T-helper 17 cell (primary cell): ENCODE results near the gene PIGZ. TPM values are rescaled to one million over a fixed set of nuclear protein-coding genes. Genes with fewer than 3 reads are reported as not detected.

Source experiments
- ATAC-seq: fragments of 150-1000 bp; cut with Tn5 transposase; 2 replicates; pipeline ENCODE4 v1.10.0; 2021; ENCODE audit warnings: mild to moderate bottlenecking, moderate library complexity
- DNase-seq, 3 donors: peaks; one replicate each; pipeline versions ENCODE4 v3.0.0 to v3.0.0-alpha.2; 2020 to 2021
- H3K9me3 ChIP-seq: one replicate; pipeline ENCODE4 v1.7.0; 2013; ENCODE audit warnings: low read length, mild to moderate bottlenecking; ENCODE audit not compliant: control insufficient read depth, poor library complexity, severe bottlenecking
- H3K27ac Mint-ChIP-seq: one replicate; pipeline ENCODE4 v1.8.0; 2022; ENCODE audit warnings: mild to moderate bottlenecking, moderate library complexity, mixed read lengths
- H3K27me3 Mint-ChIP-seq: one replicate; pipeline ENCODE4 v1.8.0; 2022; ENCODE audit warnings: mixed read lengths
- H3K36me3 Mint-ChIP-seq: one replicate; pipeline ENCODE4 v1.8.0; 2022; ENCODE audit warnings: low read depth, mixed read lengths
- H3K4me1 Mint-ChIP-seq: one replicate; pipeline ENCODE4 v1.8.0; 2022; ENCODE audit warnings: mild to moderate bottlenecking, mixed read lengths
- H3K4me3 Mint-ChIP-seq: one replicate; pipeline ENCODE4 v1.8.0; 2022; ENCODE audit warnings: mild to moderate bottlenecking, moderate library complexity, mixed read lengths
- total RNA-seq, 4 donors: library from RNA in 2 of 4; stranded (reverse) in 2 of 4; gene quantifications; one replicate each; pipeline ENCODE4 v1.2.3 and lab custom pipeline; 2022 to 2026

Gene PIGZ
- total RNA-seq, 2 donors from 2014 or later: 0.89 to 1.5 TPM

- no peaks in the 10 kb centered on the region for H3K9me3 ChIP-seq
- Mint-ChIP-seq H3K27ac (no peak overlapping the region), H3K4me3 (no peak overlapping the region), H3K36me3 (peaks cover 6% of the 10 kb centered on the region), H3K27me3 (peaks cover 43% of the 10 kb centered on the region), H3K4me1 (no peaks in the 10 kb centered on the region)
- DNase-seq (no peak), ATAC-seq (no peak)
Observed at GRCh38 chr3:196985298-196985697, 16.7 kb upstream of the PIGZ start.

- Mint-ChIP-seq H3K27ac (no peak overlapping the region), H3K27me3 (peaks cover 52% of the 10 kb centered on the region), H3K4me1 (peaks cover 4% of the 10 kb centered on the region), H3K36me3 (peaks cover 6% of the 10 kb centered on the region), H3K4me3 (no peak overlapping the region)
- no peaks in the 10 kb centered on the region for H3K9me3 ChIP-seq
- no peak for ATAC-seq
- no peak for DNase-seq
Observed at GRCh38 chr3:196983186-196983585, 14.6 kb upstream of the PIGZ start.

- ATAC-seq (no peak), DNase-seq (no peak)
- H3K27ac Mint-ChIP-seq: no peak overlapping the region
- H3K9me3 ChIP-seq: no peaks in the 10 kb centered on the region
- H3K27me3 Mint-ChIP-seq: peaks cover 47% of the 10 kb centered on the region
- H3K4me3 Mint-ChIP-seq: no peak overlapping the region
- peaks cover 4% of the 10 kb centered on the region for H3K4me1 Mint-ChIP-seq
- peaks cover 6% of the 10 kb centered on the region for H3K36me3 Mint-ChIP-seq
Observed at GRCh38 chr3:196981657-196982056, 13.0 kb upstream of the PIGZ start.

DNA sequence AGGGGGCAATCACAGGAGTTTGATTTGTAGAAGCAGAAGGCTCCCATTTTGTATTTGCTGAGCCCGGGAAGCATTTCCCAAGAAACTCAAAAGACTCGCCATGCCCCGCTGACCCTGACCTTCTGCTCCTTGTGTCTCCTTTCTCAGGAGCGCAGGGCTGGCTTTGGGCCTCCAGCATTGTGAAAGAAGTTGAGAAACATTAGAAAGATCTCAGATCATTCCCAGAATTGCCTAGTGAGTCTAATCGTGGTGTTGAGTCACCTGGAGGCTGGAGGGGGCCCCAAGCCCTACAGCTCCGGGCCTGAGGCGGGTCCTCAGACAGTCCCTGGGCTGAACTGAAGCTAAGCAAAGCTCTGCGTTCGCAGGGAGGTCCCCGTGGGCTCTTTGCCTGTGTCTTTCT is 10.9 kb upstream of the PIGZ start:
- Mint-ChIP-seq H3K4me3 (no peak overlapping the region), H3K4me1 (peaks cover 4% of the 10 kb centered on the region), H3K27ac (no peak overlapping the region), H3K27me3 (peaks cover 44% of the 10 kb centered on the region), H3K36me3 (peaks cover 5% of the 10 kb centered on the region)
- no peaks in the 10 kb centered on the region for H3K9me3 ChIP-seq
- ATAC-seq (no peak), DNase-seq (no peak)

- no peak for DNase-seq
- Mint-ChIP-seq H3K27ac (no peak overlapping the region), H3K27me3 (peaks cover 43% of the 10 kb centered on the region), H3K4me3 (no peak overlapping the region), H3K4me1 (peaks cover 4% of the 10 kb centered on the region), H3K36me3 (peaks cover 3% of the 10 kb centered on the region)
- no peak for ATAC-seq
- no peaks in the 10 kb centered on the region for H3K9me3 ChIP-seq
Observed at GRCh38 chr3:196976941-196977340, 8.3 kb upstream of the PIGZ start.

- H3K4me1 Mint-ChIP-seq: peaks cover 4% of the 10 kb centered on the region
- H3K4me3 Mint-ChIP-seq: no peak overlapping the region
- no peak for ATAC-seq
- H3K36me3 Mint-ChIP-seq: no peaks in the 10 kb centered on the region
- no peak for DNase-seq
- H3K27me3 Mint-ChIP-seq: peaks cover 29% of the 10 kb centered on the region
- H3K27ac Mint-ChIP-seq: no peak overlapping the region
- H3K9me3 ChIP-seq: no peaks in the 10 kb centered on the region
Observed at GRCh38 chr3:196975349-196975748, 6.7 kb upstream of the PIGZ start.

DNA sequence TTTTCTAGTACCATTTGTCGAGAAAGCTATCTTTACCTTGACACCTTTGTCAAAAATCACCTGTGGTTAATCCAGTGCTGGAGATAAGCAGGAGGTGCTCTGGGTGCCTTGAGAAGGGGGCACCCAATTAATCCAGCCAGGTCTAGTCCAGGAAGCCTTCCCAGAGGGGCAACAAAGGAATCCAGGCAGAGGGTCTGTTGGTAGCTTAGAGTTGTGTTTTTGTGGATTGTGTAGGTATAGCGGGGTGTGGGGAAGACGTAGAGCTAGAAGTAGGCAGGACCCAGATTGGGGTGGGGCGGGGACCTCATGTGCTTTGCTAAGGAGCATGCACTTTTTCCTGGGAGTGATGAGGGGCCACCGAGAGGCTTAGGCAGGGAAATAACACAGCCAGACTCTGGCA is 6.0 kb upstream of the PIGZ start:
- Mint-ChIP-seq H3K27me3 (peaks cover 25% of the 10 kb centered on the region), H3K4me3 (no peak overlapping the region), H3K36me3 (no peaks in the 10 kb centered on the region), H3K4me1 (peaks cover 4% of the 10 kb centered on the region), H3K27ac (peak overlapping the region; percentile 62)
- H3K9me3 ChIP-seq: no peaks in the 10 kb centered on the region
- ATAC-seq (no peak), DNase-seq (no peak)

DNA sequence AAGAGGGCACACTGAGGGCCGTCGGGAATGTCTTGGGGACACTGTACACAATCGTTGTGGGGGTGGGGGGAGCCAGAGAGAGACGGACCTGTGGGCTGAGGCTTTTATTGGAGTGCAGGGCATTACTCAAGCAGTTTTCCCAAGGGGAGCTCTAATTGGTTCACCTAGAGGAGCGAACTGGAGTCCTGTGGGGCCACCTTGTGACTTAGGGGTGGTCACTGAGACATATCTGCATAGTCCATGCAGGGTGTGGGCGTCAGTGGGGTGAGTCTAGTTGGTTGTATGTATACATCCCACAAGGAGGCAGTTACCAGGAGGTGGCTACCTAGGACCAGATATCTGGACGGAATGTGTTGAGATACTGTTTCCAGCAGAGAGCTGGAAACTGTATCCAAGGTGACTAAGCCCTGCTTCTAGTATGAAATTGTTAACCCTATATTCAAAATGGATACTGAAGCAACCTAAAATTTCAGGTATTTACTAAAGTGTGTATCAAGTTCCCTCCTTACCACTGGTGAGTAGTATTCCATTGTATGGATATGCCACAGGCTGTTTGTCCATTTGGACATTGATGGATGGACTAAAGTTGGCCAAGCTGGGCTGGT is 2.6 kb upstream of the PIGZ start:
- DNase-seq (no peak), ATAC-seq (no peak)
- Mint-ChIP-seq H3K27ac (peak overlapping the region; percentile 74), H3K4me1 (peaks cover 4% of the 10 kb centered on the region), H3K36me3 (no peaks in the 10 kb centered on the region), H3K27me3 (peaks cover 9% of the 10 kb centered on the region), H3K4me3 (peak overlapping the region; percentile 83)
- no peaks in the 10 kb centered on the region for H3K9me3 ChIP-seq

DNA sequence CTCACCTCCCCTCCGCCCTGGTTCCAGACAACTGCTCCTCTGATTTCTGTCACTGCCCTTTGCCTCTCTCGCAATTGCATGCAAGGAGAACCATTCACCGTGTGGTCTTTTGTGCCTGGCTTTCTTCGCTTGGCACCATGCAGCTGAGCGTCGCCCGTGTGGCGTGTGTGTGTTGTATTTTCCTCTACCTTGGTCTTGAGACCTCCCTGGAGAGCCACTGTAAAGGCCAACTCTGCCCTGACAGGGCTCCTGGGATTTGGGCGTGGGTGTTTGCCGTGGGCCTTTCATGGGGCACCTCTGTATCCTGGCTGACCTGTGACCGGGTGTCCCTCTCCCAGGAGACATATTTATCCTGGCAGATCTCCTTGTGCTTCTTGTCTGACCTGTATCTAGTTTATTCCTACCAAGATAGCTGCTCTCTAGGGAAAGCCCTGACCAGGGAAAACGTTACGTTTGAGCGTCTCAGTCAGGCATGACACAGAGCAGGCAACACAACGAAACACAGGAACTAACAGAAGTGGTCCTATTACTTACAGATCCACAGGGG is 2.0 kb upstream of the PIGZ start:
- peaks cover 4% of the 10 kb centered on the region for H3K4me1 Mint-ChIP-seq
- ATAC-seq (no peak), DNase-seq (no peak)
- no peaks in the 10 kb centered on the region for H3K9me3 ChIP-seq
- peak overlapping the region; percentile 83 for H3K4me3 Mint-ChIP-seq
- H3K27ac Mint-ChIP-seq: peak overlapping the region; percentile 74
- H3K27me3 Mint-ChIP-seq: peaks cover 9% of the 10 kb centered on the region
- no peaks in the 10 kb centered on the region for H3K36me3 Mint-ChIP-seq

DNA sequence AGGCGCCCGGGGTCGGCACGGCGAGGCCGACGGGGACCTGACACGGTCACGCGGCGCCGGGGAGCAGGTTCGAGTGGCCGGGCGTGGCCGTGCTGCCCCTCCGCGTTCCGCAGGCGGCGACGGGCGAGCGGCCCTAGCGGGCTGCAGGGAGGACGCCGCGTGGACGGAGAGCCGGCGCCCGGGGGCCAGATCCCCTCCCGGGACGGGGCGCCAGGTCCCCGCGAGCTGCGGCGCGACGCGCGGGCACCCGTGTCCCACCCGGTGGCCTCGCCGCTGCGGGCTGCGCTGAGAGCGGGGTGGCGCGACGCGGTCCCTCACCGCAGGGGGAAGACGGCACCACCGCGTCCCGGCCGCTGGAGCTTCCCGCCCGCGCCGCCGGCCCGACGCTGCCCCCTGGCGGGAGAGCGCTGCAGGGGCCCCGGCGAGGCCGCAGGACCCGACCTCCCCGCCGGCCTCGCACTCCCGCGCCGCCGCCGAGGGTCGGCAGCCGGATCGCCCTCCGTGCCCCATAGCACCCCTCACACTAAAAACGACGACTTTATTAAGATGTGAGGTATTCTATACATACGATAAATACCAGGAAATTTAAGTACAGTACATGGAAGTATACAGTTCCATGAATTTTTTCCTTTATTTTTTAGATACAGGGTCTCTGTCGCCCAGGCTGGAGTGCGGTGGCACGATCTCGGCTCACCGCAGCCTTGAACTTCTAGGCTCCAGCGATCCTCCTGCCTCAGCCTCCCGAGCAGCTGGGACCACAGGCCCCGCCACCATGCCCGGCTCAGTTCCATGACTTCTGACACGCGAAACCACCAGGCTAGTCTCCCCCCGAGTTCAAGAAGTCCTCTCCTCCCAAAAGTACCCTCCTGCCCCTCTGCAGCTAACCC is 1.3 kb upstream of the PIGZ start:
- DNase-seq: peak; percentile 63 to 72 (median 63)
- H3K36me3 Mint-ChIP-seq: no peaks in the 10 kb centered on the region
- peak overlapping the region; percentile 83 for H3K4me3 Mint-ChIP-seq
- peaks cover 5% of the 10 kb centered on the region for H3K27me3 Mint-ChIP-seq
- ATAC-seq: peak; percentile 81
- H3K9me3 ChIP-seq: no peaks in the 10 kb centered on the region
- H3K27ac Mint-ChIP-seq: peak overlapping the region; percentile 74
- H3K4me1 Mint-ChIP-seq: peaks cover 4% of the 10 kb centered on the region

DNA sequence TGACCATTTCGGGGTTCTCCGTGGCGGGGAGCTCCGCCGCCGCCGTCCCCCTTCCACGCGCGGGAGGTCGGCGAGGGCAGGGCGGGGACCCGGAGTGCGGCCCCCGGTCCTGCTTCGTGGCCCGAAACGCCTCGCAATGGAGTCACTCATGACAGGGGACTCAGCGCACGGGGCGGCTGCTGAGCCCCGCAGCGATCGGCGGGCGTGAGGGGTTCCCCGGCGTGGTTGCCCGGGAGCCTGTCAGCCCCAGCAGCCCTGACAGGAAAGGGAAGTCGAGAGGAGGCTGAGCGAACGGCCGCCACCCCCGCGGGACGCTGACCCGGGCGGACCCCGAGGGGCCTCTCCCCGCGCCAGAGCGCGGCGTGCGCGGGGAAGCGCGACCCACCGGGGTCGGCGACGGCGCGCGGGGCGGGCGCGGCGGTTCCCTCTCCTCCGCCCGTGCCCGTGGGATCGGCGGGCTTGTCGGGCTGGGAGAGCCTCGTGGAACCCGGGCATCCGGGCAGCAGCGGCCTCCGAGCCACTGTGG is 564 bp upstream of the PIGZ start:
- no peaks in the 10 kb centered on the region for H3K9me3 ChIP-seq
- Mint-ChIP-seq H3K36me3 (no peaks in the 10 kb centered on the region), H3K27me3 (no peaks in the 10 kb centered on the region), H3K4me3 (peak overlapping the region; percentile 90), H3K4me1 (peaks cover 4% of the 10 kb centered on the region), H3K27ac (no peak overlapping the region)
- peak; percentile 59 for ATAC-seq
- peak in 2 of 3 donors; percentile 25 to 30 for DNase-seq

- Mint-ChIP-seq H3K4me3 (peak overlapping the region; percentile 75), H3K27me3 (no peaks in the 10 kb centered on the region), H3K36me3 (no peaks in the 10 kb centered on the region), H3K27ac (no peak overlapping the region), H3K4me1 (peaks cover 6% of the 10 kb centered on the region)
- DNase-seq: no peak
- ATAC-seq: no peak
- no peaks in the 10 kb centered on the region for H3K9me3 ChIP-seq
Observed at GRCh38 chr3:196967412-196968232, 1.0 kb downstream of the PIGZ start.
